Measurements from ENCODE around the gene BAD. TPM values are rescaled to one million over a fixed set of nuclear protein-coding genes. Genes with fewer than 3 reads are reported as not detected.

Gene BAD
- total and polyA plus RNA-seq, 11 donors: 41.5 to 123 (median 58.5) TPM

DNA sequence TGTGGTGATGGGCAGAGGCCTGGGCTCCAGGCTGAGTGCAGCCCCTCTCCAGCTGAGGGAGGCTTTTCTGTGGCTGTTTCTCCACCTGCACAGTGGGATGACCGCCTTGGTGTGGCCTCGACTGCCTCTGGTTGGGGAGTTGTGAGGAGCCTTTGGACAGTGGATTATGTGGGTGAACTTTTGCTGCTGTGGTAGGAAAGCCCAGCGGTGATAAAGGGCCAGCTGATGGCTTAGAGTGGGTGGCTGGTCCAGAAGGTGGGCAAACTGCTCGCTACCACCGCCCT, 19.5 kb upstream of the BAD start:
- no peak for DNase-seq
- WGBS, 4 donors: 13 to 90% (median 53%) methylated on average over 2 to 5 of the region's 5 CpGs
- H3K27ac ChIP-seq: peak overlapping the region in 11 of 12 donors; percentile 90 to 98 (median 97)

DNA sequence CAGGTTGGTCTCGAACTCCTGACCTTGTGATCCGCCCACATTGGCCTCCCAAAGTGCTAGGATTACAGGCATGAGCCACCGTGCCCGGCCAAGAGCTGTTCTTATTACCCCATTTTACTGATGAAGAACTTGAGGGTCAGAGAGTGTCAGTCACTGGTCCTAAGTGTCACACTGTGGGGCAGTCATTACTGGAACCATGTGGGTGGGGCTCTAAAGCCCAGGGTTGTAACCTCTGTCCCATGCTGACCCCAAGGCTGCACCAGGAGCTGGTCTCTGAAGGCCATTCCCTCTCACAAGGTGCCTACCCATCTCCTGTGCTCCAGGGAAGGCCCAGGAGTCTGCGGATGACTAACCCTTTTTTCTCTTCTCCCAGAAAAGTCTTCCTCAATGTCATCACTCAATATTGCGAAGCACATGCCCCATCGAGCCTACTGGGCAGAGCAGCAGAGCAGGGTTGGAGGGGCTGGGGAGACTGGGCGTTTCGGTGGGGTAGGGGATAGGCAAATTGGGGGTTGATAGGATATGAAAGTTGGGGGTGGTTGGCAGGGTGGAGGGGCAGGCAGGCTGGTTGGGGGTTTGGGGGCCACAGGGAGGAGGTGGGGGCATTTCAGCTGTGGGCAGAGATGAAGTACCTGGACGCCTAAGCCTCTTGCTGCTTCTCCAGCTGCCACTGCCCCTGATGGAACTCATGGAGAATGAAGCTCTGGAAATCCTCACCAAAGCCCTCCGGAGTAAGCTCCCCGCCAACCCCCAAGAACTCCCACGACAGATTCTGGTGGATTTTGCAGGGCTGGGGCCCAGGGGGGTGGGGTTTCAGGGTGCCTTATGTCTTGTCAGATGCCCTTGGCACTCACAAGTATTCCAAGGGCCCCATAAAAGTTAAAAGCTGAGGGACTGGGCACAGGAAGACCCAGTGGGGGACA, 18.9 kb upstream of the BAD start:
- WGBS, 4 donors: 81 to 87% (median 86%) methylated on average over 11 to 13 of the region's 13 CpGs
- peaks cover 0 to 11% (median 4%) of the 10 kb centered on the region in 9 donors for H3K36me3 ChIP-seq
- peaks cover 0 to 28% (median 8%) of the 10 kb centered on the region in 9 donors for H3K27me3 ChIP-seq
- H3K9me3 ChIP-seq: no peaks in the 10 kb centered on the region
- no peak for DNase-seq
- intact Hi-C loops (cut with DNase I): loop anchor here in 9 of 10 donors (1.0 to 10.0 kb wide), 11 partner anchors 18 to 329 kb away; partner anchors contain the start of genes PLCB3 (in 2 of the 9), PPP1R14B (in 2 of the 9), COX8A (in 1 of the 9) and FKBP2 (in 1 of the 9)
- H3K4me1 ChIP-seq: peaks cover 4 to 55% (median 38%) of the 10 kb centered on the region in 12 donors
- H3K27ac ChIP-seq: peak overlapping the region in 11 of 12 donors; percentile 90 to 98 (median 97)
- no peak for ATAC-seq
- peak overlapping the region in 8 of 12 donors; percentile 67 to 93 (median 81) for H3K4me3 ChIP-seq
- TF ChIP-seq, protein P1, sequence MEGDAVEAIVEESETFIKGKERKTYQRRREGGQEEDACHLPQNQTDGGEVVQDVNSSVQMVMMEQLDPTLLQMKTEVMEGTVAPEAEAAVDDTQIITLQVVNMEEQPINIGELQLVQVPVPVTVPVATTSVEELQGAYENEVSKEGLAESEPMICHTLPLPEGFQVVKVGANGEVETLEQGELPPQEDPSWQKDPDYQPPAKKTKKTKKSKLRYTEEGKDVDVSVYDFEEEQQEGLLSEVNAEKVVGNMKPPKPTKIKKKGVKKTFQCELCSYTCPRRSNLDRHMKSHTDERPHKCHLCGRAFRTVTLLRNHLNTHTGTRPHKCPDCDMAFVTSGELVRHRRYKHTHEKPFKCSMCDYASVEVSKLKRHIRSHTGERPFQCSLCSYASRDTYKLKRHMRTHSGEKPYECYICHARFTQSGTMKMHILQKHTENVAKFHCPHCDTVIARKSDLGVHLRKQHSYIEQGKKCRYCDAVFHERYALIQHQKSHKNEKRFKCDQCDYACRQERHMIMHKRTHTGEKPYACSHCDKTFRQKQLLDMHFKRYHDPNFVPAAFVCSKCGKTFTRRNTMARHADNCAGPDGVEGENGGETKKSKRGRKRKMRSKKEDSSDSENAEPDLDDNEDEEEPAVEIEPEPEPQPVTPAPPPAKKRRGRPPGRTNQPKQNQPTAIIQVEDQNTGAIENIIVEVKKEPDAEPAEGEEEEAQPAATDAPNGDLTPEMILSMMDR (IDR thresholded peaks at IDR 0.05): no peak
- TF ChIP-seq POLR2A (IDR thresholded peaks at IDR 0.05): no peak

More for the DNA sequence above, 19.5 kb upstream of the BAD start:
- Histone ChIP-seq H3K9me3 (no peaks in the 10 kb centered on the region), H3K27me3 (peaks cover 0 to 22% (median 6%) of the 10 kb centered on the region in 9 donors), H3K36me3 (peaks cover 0 to 11% (median 4%) of the 10 kb centered on the region in 9 donors), H3K4me1 (peaks cover 4 to 53% (median 37%) of the 10 kb centered on the region in 12 donors), H3K4me3 (peak overlapping the region in 9 of 12 donors; percentile 62 to 93 (median 77))
- ATAC-seq: no peak
- intact Hi-C loops (cut with DNase I): loop anchor here in 9 of 10 donors (1.0 to 10.0 kb wide), 11 partner anchors 19 to 329 kb away; partner anchors contain the start of genes PLCB3 (in 2 of the 9), PPP1R14B (in 2 of the 9), COX8A (in 1 of the 9) and FKBP2 (in 1 of the 9)
- TF ChIP-seq POLR2A (IDR thresholded peaks at IDR 0.05): no peak
- TF ChIP-seq, protein P1 (IDR thresholded peaks at IDR 0.05): no peak

DNA sequence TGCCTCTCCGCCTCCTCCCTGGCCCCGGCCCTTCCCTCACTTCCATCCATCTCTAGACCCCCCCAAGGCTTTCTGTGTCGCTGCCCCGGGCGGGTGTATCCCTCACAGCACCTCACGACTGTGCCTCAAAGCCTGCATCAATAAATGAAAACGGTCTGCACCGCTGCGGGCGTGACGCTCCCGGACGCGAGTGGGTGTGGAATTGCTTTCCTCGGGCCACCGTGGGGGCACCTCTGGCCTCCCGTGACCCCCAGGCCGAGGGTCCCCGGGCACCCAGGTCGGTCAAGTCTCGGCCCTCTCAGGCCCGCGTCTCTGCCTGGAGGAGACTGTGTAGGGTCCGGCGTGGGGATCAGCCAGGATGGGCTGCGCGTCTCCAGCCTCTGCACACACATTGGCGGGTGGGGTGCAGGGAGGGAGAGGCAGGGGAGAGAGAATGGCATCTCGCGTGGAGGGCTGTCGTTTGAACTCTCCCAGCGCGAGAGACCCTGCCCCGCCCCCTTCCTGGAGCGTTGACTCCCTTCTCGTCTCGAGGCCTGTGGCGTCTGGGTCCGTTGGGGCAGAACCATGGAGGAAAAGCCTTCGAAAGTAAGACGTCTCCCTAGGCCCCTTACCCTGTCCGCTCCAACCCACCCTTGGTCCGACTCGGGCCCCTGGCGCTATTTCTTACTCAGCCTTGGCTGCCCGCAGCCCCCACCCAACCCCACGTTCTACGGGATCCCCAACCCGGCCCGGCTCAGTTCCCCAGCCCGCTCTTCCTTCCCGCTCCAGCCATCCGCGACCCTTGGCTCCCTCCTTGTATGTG, 15.6 kb upstream of the BAD start, which contains the start of gene CATSPERZ:
CATSPERZ (plus strand) TSS at position 512 of the 802 bp plus-strand sequence; CDS start at position 565, 53 bp downstream.
- ATAC-seq: no peak
- intact Hi-C loops (cut with DNase I): loop anchor here (1.0 to 10.0 kb wide), 9 partner anchors 43 to 325 kb away; partner anchors contain the start of genes PLCB3 (in 3 of the 10), COX8A (in 1 of the 10) and STIP1 (in 1 of the 10)
- 12 to 23% (median 14%) methylated on average over 40 to 54 of the region's 54 CpGs for WGBS, 4 donors

More for the DNA sequence above, 15.6 kb upstream of the BAD start, which contains the start of gene CATSPERZ:
- Histone ChIP-seq H3K27me3 (peaks cover 8 to 61% (median 40%) of the 10 kb centered on the region in 9 donors), H3K27ac (peak within 1 kb of the TSS in 3 of 12 donors; percentile 39 to 63 (median 43)), H3K4me3 (peak within 1 kb of the TSS; percentile 18 to 57 (median 44)), H3K4me1 (peaks cover 4 to 40% (median 28%) of the 10 kb centered on the region in 12 donors), H3K9me3 (no peaks in the 10 kb centered on the region), H3K36me3 (no peaks in the 10 kb centered on the region)
- no peak for TF ChIP-seq POLR2A (IDR thresholded peaks at IDR 0.05)
- TF ChIP-seq, protein P1 (IDR thresholded peaks at IDR 0.05): no peak
- peak in 1 of 5 donors; percentile 8 for DNase-seq

Measured in heart left ventricle (tissue), 16 donors.